HG03139 (cell line): ENCODE data around the gene RPTOR.
"Not testable (repeated sequence)": the region's sequence is repeated elsewhere in the genome, so short reads cannot be mapped to it uniquely, and the experiment has no call there.

Source experiments
- ATAC-seq: cut with Tn5 transposase; IDR thresholded peaks from one replicate; pipeline ENCODE4 v1.9.1; 2021; ENCODE audit not compliant: unreplicated experiment

RPTOR gene

DNA sequence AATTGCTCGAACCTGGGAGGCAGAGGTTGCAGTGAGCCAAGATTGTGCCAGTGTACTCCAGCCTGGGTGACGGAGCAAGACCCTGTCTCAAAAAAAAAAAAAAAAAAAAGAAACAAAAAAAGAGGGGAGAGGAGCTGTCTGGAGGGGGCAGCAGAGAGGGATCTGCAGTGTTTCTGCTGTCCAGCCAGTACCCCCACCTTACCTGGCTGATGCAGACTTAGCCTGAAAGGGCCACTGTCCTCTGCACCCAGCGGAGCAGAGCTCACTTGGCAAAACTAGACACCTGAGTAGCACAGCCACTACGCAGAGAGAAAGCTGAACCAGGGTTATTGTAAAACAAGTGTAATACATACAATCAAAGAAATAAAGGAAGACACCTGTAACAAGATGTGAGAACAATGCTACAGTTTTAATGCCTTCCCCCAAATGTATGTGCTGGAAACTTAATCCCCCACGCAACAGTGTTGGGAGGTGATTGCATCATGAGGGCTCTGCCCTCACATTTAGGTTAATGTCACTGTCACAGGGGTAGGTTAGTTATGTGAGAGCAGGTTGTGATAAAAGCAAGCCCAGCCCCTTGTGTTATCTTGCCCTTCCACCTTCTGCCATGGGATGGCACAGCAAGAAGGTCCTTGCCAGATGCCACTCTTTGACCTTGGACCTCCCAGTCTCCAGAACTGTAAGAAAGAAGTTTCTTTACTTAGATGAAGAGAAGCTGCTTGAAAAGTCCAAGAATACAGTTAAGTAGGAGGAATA lies 211.2 kb downstream of the RPTOR start:
- no peak for ATAC-seq

DNA sequence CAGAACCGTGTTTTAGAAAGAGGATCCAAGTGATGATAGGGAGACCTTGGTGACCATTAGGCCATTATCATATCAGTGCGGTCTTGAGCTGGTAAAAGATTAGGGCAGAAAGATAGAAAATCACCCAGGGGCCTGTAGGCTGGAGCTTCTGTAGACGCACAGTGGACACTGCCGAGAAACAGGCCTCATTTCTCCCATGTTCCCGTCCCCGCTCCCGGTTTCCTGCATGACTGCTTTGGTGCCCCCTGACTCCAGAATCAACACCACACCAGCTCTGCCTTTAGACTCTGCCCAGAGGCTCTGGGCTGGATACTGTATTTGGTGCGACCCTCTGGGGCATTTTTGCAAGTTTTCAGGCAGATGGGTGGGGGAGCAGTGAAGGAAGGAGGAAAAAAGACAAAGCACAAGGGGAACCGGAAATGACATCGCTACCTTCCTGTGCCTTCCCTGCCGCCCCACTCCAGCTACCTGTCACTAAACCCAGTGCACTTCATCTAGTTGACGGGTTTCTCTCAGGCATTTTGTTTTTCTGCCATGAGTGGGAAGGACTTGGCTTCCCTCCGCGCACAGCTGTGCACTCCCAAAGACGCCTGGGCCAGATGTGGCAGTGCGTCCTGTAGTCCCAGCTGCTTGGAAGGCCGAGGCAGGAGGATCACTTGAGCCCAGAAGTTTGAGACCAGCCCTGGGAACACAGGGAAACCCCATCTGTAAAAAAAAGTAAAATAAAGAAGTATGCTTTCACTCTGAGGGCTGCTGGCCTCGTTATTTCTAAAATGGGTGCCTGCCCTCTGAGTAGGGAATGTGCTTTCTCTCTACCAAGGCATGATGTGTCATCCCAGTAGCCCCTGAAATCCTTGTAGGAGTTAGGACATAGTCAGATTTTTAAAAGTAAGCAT lies 214.1 kb downstream of the RPTOR start:
- ATAC-seq: no peak

DNA sequence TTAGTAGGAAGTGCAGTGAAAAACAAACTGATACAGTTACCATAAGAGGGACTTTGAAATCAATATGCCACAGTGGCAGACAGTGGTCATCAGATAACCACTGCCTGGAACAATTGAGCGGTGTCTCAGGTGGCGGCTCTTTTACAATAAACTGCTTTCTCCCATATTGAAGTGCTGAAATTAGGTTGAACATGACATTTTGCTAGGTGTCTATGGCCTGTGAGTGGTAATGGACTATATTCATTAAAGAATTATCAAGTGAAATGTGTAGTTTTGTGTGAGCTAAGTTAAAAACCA lies 214.7 kb downstream of the RPTOR start:
- no peak for ATAC-seq

DNA sequence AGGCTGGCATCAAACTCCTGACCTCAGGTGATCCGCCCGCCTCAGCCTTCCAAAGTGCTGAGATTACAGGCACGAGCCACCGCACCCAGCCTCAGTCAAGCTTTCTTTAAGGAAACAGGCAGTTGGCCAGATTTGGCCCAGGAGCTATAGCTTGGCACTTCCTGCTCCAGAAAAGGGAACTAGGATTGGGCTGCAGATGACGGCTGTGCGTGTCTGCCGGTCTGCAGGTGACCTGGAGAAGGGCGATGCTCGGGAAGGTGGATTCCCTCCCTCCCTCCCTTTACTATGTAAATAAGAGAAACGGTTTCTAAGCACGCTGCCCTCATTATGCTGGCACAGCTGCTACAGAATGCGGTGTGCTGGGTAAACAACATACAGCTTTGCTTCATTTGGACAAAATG lies 215.9 kb downstream of the RPTOR start:
- no peak for ATAC-seq

DNA sequence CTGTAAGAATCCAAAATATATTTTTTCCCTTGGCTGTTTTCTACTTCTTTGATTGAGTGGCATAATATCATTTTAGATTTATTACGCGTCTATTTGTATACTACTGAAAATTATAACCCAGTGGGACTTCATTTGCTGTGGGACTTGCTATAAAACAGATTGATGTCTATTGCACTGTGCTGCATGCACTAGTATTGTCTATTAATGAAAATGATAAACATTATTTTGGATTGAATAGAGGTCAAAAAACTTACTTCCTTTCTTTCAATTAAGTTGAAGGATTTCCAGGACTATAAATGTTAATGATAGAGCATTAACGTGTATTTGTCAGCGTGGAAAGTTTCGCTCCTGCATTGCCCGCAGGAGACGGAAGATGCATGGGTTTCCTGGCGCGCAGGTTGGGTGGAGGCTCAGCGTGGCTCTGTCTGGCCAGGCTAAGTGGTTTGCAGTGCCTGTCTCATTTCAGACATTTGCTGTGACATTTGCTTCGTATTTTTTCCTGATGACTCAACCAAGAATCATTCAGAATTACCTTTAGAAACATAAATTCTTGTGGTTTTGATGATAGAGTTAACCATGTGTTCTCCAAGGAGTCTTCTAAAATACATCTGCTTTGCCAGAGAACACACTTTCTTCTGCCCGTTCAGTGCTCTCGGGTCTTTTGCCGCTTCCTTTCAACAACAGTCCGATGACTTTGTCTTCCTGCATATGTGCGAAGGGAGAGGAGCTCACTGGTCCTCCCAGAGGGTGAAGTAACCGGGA lies 216.7 kb downstream of the RPTOR start:
- ATAC-seq: no peak

DNA sequence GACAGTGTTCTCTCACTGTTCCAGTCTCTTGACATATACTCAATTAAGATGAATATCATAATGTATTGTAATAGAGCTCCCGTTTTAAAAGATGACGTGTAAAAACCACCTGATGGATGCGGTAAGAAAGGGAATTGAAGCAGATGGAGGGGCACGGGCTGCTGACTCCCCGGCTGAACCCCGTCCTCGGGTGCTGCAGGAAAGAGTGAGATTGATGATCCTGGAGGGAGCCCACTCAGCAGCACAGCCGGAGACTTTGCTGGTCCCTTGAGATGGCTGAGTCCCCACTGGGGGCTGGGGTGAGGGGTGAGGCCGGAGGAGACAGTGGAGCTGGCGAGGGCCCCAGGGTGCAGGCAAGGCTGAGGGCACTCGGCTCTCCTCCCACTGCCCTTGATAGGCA lies 217.4 kb downstream of the RPTOR start:
- no peak for ATAC-seq

DNA sequence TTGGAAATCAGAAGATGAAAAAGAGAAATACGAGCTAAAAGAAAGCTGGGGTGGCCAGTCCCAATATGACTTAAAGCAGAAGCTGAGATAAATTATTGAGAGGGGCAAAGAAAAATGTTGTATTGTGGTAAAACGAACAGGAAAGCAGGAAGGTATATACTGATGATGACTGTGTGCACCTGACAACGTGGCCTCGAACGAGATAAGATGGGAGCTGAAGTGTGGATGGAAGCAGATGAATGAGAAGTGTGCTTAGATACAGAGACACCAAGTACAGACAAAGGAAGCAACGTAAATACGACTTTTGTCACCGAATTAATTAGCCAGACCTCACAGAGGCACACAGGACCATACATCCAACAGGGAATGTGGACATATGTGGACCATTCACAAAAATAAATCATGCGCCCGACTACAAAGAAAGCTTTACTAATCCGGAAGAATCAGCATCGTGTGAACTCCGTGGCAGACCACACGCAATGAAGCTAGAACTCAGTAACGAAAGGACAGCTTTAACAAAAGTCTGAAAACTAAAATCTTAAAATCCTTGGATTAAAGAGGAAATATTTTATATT lies 218.7 kb downstream of the RPTOR start:
- no peak for ATAC-seq

DNA sequence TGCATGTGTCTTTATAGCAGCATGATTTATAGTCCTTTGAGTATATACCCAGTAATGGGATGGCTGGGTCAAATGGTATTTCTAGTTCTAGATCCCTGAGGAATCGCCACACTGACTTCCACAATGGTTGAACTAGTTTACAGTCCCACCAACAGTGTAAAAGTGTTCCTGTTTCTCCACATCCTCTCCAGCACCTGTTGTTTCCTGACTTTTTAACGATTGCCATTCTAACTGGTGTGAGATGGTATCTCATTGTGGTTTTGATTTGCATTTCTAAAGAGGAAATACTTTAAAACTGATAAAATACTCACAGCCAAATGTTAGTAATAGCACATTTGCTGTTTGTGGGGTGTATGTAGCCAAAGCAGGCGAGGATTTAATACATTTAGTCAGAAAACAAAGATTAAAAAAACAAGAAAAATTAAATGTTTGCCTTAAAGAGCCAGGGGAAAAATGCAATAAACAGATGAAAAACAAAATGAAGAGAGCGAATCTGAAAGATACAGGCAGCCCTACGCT lies 220.0 kb downstream of the RPTOR start:
- ATAC-seq: not testable (repeated sequence)

DNA sequence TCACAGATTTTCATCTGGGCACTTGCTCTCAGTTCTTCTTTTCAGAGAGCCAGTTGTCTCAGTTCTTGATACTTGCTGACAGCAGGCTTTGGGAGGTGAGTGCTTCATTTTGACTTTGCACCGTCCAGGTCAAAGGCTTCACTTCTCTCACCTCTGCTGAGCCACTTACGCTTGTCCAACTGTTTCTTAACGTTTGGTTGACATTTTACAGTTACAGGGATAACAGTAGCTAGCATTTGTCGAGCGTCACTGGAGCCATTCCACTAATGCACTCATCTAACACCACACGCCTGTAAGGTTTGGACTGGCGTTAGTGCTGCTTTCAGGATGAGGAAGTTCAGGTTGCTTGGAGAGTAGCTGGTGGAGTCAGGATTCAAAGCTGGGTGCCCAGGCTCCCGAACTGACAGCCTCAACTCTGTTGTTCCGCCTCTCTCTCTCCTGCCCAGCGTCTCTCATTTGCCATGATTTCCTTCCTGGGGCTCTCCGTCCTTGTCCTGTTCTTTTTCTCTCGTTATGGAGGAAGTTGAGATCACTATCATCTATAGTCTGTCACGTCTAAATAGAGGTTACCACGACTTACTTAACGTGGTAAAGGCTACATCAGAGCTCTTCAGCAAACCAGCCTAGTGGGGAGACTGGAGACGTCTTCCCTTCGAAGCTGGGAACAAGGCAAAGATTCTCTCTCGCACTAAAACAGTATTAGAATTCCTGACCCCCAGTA lies 220.8 kb downstream of the RPTOR start:
- no peak for ATAC-seq

DNA sequence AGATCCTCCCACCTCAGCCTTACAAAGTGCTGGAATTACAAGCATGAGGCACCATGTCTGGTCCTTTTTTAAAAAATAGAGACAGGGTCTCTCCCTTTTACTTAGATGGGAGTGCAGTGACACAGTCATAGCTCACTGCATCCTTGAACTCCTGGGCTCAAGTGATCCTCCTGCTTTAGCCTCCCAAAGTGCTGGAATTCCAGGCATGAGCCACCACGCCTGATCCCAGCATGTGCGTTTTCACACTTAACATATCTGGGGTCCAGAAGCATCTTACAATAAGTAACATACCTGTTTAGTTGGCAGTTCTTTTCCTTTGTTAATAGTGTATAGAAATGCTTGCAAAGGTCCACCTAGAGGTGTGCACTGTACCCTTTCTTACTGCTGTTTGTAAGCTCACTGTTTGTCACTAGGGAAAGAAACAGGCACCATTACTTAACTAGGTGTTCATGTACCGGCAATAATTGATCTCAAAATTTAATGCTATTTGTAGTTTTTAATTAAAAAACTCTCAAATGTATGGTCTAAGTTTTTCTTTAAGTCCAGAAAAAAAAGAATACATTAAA lies 221.7 kb downstream of the RPTOR start:
- ATAC-seq: no peak

DNA sequence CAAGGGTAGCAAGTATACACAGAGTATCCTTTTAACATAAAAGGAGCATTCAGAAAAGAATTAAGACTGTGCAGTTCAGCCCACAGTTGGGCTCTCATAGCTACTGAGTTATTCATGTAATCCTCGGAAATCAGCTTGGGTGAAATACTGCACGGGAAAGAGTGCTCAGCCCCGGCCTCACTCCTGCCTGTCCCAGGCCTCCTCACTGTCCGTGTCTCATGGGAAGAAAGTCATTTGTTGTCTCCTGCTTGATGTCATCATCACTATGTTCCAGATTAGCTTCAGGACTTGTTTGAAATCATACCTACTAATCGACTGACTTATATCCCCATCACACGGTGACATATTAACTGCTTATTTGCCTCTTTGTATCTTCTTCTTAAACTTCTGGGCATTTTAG lies 223.8 kb downstream of the RPTOR start:
- no peak for ATAC-seq

DNA sequence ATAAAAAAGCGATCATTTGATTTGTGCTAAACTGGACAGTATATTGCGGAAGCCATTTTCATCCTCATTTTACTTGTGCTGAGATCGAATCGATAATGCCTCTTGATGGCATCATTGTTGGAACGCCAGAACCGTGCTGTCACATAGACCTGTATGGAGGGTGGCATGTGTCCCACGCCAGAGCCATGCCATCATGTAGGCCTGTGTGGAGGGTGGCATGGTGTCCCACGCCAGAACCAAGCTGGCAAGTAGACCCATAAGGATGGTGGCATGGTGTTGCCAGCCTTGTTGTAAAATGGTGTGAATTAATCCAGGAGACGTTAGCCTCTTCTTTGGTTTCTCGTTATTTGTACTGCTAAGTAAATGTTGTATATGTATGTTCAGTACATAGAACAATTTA lies 224.3 kb downstream of the RPTOR start:
- ATAC-seq: no peak

DNA sequence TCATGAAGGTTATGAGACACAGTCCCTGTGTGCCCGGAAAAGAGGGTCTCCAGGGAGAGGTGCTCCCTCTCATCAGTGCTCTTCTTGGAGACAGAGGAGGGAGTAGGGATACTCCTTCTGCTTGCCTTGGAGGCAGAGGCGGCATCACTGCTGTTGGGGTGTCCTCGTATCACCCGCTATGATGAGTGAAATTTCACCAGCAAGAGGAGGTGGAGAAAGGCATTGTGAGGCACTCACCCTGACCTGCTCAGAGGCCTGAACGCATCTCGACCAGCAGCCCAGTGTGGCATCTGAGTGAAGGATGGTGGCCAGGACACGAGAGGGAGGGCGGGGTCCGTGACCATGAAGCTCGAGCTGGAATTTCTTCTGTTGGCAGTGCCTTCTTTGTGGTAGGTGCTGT lies 224.9 kb downstream of the RPTOR start:
- ATAC-seq: no peak

DNA sequence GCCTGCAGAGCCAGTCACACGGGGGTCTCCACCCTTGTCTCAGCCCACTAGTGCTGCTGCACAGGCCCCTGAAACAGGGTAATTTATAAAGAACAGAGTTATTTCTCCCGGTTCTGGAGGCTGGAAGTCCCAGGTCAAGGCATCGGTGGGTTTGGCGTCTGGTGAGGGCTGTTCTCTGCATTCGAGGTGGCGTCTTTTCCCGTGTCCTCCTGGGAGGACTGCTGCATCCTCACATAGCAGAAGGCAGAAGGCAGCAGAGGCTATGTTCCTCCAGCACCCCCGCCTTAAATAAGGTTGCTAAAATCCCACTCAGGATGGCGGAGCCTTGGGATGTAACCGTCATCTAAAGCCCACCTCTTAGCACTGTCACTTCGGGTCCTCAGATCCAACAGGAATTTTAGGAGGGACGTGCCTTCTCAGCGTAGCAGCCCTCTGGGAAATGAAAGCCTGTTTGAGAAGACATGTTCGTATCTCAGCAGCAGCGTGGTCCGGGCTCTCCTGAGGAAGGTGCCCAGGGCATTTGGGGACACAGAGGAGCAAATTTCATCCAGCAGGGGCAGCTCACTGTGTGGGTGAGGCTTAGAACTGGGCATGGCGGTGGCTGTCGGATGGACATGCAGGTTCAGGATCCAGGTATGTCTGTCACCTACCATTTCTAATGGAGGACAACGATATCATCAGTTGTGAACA lies 225.4 kb downstream of the RPTOR start:
- ATAC-seq: no peak

DNA sequence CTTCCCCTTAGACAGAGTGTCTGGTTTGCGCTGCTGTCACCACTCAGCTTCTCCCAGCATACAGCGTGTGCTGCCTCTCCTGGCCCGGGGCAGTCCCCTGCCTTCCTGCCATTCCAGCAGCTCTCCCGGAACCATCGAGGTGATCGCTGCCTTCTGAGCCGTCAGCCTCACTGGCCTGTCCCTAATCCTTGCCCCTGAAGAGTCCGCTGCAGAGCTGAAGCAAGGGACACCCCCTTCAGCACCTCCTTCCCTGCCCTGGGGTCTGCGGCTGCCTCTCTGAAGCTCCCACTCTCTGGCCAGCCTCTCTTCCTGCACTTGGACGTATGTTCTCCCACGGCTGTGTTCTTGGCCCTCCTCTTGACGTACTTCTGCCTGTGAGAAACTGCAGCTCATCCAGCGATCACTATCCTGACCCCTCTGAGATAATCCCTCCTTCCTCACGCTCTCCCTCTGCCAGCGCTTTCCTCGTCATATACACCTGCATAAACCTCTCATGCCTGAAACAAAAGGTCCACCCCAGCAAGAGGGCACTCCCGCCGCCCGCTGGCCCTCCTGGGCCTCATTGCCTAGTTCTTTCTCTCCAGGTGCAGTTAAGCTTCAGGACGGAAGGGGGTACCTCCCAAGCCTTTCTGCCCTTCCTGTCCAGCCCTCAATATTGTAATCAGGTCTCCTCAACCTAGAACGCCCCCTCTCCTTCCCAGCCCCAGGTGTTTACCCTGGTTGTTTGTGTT lies 226.4 kb downstream of the RPTOR start:
- ATAC-seq: no peak

DNA sequence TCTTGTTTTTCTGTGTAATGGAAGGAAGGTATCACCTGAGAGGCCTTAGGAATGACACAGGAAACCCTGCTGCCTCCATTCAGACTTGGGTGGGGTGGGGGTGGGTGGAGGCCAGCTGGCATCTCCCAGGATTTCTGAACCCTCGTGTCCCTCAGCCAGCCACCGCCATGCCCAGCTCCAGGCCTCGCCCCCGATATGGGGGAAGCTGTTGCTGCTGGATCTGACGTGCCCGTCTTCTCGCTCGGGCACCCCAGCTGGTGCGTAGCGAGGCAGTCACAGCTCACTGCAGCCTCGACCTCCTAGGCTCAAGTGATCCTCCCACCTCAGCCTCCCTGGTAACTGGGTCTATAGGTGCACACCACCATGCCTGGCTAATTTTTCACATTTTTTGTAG lies 227.0 kb downstream of the RPTOR start:
- ATAC-seq: no peak

DNA sequence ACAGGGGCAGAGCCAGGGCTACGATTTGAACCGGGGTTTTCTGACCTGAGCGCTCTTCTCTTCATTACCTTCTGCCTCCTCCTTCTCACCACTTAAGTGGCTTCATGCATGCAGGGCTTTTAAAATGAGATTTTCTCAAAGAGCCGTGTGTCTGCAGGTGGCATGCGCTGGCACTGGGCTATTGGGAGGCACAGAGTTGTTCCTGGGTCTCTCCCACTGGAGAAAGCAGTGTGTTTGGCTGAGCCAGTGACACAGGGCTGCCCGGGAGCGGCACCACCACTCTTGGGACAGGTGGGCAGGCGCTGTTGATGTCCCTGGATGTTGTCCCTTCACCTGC lies 228.2 kb downstream of the RPTOR start:
- no peak for ATAC-seq

DNA sequence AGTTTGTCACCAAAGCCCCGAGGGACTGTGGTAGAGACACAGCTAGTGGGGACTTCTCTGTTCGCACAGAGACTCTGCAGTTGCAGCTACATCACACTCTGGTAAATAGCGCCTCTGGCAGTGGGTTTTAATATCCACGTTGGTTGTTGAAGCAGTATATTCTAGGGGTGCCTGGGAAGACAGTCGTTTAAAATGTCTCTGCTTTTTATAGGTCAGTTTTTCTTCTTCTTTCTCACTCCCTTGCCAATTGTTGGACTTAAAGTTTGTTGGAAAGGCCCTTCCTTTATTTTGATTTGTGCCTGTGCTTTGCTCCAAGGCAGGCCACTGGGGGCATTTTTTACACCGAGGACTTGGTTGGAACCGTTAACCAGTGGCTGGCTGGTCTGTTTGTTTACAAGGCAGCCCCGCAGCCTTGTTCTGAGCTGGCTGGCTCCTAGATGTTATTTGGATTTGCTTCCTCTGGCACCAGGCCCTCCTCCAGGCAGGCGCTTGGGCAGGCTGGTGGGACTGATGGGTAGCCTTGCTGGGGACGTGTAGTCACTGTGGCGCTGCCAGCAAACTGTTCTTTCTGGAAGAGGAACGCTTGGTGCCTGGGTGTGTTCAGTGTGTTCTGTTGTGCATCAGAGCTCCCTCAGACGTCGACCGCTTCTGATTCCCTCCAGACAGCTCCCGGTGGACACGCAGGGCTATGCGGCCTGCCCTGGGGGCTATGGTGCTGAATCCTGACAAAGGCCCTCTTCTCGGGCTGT lies 228.8 kb downstream of the RPTOR start:
- no peak for ATAC-seq
